SK-N-SH (cell line): Measurements from ENCODE around the gene GRIA1.

Source experiments
- FOXJ3 ChIP-seq: sonication (generic); formaldehyde crosslinking; IDR thresholded peaks from 2 replicates; pipeline ENCODE4 v1.5.1; 2020; ENCODE audit warnings: mild to moderate bottlenecking, missing genetic modification reagents
- NFIC ChIP-seq: IDR thresholded peaks from 2 replicates; pipeline ENCODE4 v1.4.0; 2012; ENCODE audit warnings: borderline replicate concordance
- POLR2AphosphoS5 ChIP-seq: IDR thresholded peaks from 2 replicates; pipeline ENCODE4 v1.6.1; 2012; ENCODE audit warnings: low read depth, low read length
- TAF1 ChIP-seq: IDR thresholded peaks from 2 replicates; pipeline ENCODE4 v1.6.1; 2012; ENCODE audit warnings: low read depth, mild to moderate bottlenecking, low read length, moderate library complexity, borderline replicate concordance
- TF ChIP-seq, protein P1 (sequence below): fragments of 200-600 bp; sonication (generic); IDR thresholded peaks from 2 replicates; pipeline ENCODE4 v1.6.1; 2017; ENCODE audit warnings: antibody characterized with exemption, mild to moderate bottlenecking, moderate library complexity
- TF ChIP-seq, protein P2 (sequence below): IDR thresholded peaks from 2 replicates; pipeline ENCODE4 v1.6.1; 2012; ENCODE audit warnings: mild to moderate bottlenecking, low read depth, low read length, moderate library complexity

DNA sequence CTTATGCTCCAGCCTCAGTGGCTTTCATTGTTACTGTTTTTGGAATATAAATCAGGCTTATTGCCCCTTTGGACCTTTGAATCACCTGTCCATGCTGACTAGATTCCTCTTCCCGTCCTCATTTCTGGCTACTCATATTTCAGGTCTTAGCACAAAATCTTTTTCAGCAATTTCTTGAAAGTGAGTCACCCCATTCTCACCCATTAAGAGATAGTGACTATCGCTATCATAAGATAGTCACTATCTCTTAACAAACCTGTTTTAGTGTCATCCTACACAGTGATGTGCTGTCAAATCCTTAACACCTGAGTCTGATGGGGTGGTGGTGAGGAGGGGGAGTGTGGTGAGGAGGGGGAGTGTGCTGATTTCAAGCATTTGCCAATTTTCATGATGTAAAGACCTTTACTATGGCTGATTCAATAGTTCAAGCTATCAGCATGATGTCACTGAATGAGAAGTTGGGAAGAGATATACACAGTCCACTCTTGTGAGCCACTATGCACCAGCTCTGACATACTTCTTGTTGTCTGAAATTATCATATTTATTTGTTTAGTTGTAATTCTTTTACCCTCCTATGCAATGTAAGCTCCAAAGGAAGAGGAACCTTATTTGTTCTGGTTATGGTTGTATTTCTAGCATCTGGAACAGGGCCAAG is 95.3 kb downstream of the GRIA1 start:
- TF ChIP-seq, protein P1, sequence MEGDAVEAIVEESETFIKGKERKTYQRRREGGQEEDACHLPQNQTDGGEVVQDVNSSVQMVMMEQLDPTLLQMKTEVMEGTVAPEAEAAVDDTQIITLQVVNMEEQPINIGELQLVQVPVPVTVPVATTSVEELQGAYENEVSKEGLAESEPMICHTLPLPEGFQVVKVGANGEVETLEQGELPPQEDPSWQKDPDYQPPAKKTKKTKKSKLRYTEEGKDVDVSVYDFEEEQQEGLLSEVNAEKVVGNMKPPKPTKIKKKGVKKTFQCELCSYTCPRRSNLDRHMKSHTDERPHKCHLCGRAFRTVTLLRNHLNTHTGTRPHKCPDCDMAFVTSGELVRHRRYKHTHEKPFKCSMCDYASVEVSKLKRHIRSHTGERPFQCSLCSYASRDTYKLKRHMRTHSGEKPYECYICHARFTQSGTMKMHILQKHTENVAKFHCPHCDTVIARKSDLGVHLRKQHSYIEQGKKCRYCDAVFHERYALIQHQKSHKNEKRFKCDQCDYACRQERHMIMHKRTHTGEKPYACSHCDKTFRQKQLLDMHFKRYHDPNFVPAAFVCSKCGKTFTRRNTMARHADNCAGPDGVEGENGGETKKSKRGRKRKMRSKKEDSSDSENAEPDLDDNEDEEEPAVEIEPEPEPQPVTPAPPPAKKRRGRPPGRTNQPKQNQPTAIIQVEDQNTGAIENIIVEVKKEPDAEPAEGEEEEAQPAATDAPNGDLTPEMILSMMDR: no peak
- TF ChIP-seq TAF1: no peak
- no peak for TF ChIP-seq POLR2AphosphoS5
- no peak for TF ChIP-seq FOXJ3
- TF ChIP-seq, protein P2, sequence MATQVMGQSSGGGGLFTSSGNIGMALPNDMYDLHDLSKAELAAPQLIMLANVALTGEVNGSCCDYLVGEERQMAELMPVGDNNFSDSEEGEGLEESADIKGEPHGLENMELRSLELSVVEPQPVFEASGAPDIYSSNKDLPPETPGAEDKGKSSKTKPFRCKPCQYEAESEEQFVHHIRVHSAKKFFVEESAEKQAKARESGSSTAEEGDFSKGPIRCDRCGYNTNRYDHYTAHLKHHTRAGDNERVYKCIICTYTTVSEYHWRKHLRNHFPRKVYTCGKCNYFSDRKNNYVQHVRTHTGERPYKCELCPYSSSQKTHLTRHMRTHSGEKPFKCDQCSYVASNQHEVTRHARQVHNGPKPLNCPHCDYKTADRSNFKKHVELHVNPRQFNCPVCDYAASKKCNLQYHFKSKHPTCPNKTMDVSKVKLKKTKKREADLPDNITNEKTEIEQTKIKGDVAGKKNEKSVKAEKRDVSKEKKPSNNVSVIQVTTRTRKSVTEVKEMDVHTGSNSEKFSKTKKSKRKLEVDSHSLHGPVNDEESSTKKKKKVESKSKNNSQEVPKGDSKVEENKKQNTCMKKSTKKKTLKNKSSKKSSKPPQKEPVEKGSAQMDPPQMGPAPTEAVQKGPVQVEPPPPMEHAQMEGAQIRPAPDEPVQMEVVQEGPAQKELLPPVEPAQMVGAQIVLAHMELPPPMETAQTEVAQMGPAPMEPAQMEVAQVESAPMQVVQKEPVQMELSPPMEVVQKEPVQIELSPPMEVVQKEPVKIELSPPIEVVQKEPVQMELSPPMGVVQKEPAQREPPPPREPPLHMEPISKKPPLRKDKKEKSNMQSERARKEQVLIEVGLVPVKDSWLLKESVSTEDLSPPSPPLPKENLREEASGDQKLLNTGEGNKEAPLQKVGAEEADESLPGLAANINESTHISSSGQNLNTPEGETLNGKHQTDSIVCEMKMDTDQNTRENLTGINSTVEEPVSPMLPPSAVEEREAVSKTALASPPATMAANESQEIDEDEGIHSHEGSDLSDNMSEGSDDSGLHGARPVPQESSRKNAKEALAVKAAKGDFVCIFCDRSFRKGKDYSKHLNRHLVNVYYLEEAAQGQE: no peak
- no peak for TF ChIP-seq NFIC
